GM23338 (cell line): ENCODE measurements around the gene SACM1L. TPM values are rescaled to one million over a fixed set of nuclear protein-coding genes. Genes with fewer than 3 reads are reported as not detected.
A peak's percentile ranks its signal among the peaks of the same experiment; 100 is the strongest.

ENCODE experiments used
- ATAC-seq: fragments of 200-7000 bp; cut with Tn5 transposase; 3 replicates; pipeline ENCODE4 v1.9.1; 2020
- DNase-seq: peaks from one replicate; pipeline ENCODE4 v3.0.0-alpha.2; 2015; ENCODE audit warnings: low spot score
- H2AFZ ChIP-seq: fragments of 200-600 bp; sonication (generic); 2 replicates; pipeline ENCODE4 v1.8.0; 2016; ENCODE audit warnings: antibody characterized with exemption, mild to moderate bottlenecking, moderate library complexity
- H3F3A ChIP-seq: fragments of 200-600 bp; sonication (generic); replicated peaks from 2 replicates; pipeline ENCODE4 v1.8.0; 2017; ENCODE audit warnings: antibody characterized with exemption, mixed run types, low read depth
- H3K27ac ChIP-seq: fragments of 200-600 bp; sonication (generic); 2 replicates; pipeline ENCODE4 v1.6.1; 2016; ENCODE audit warnings: low read depth
- H3K27me3 ChIP-seq: fragments of 200-600 bp; sonication (generic); 2 replicates; pipeline ENCODE4 v1.8.0; 2016; ENCODE audit warnings: mild to moderate bottlenecking, mixed run types, moderate library complexity; ENCODE audit not compliant: insufficient read depth
- H3K36me3 ChIP-seq: fragments of 200-600 bp; sonication (generic); 2 replicates; pipeline ENCODE4 v1.8.0; 2016; ENCODE audit warnings: mild to moderate bottlenecking; ENCODE audit not compliant: insufficient read depth
- H3K4me1 ChIP-seq: fragments of 200-600 bp; sonication (generic); 2 replicates; pipeline ENCODE4 v1.8.0; 2016; ENCODE audit warnings: mild to moderate bottlenecking, moderate library complexity; ENCODE audit not compliant: insufficient read depth
- H3K4me2 ChIP-seq: fragments of 200-600 bp; sonication (generic); 2 replicates; pipeline ENCODE4 v1.7.1; 2017; ENCODE audit warnings: mixed run types
- H3K4me3 ChIP-seq: fragments of 200-600 bp; sonication (generic); 2 replicates; pipeline ENCODE4 v1.6.1; 2016; ENCODE audit warnings: mixed run types
- H3K79me2 ChIP-seq: fragments of 200-600 bp; sonication (generic); replicated peaks from 2 replicates; pipeline ENCODE4 v1.8.0; 2017; ENCODE audit warnings: mild to moderate bottlenecking; ENCODE audit not compliant: insufficient read depth
- H3K9me2 ChIP-seq: fragments of 200-600 bp; sonication (generic); 2 replicates; pipeline ENCODE4 v1.8.0; 2017; ENCODE audit not compliant: insufficient read depth
- H4K20me1 ChIP-seq: fragments of 200-600 bp; sonication (generic); replicated peaks from 2 replicates; pipeline ENCODE4 v1.8.0; 2017; ENCODE audit warnings: mild to moderate bottlenecking; ENCODE audit not compliant: insufficient read depth
- H3K27ac Mint-ChIP-seq: 2 replicates; pipeline ENCODE4 v1.8.0; 2020; ENCODE audit warnings: inconsistent platforms, mild to moderate bottlenecking, moderate library complexity, mixed read lengths
- H3K27me3 Mint-ChIP-seq: 3 replicates; pipeline ENCODE4 v1.8.0; 2022; ENCODE audit warnings: low read depth, mild to moderate bottlenecking, moderate library complexity, mixed read lengths, inconsistent platforms; ENCODE audit not compliant: insufficient read depth, poor library complexity
- H3K36me3 Mint-ChIP-seq: 3 replicates; pipeline ENCODE4 v1.8.0; 2021; ENCODE audit warnings: low read depth, mild to moderate bottlenecking, inconsistent platforms, moderate library complexity, mixed read lengths
- H3K4me1 Mint-ChIP-seq: 3 replicates; pipeline ENCODE4 v1.8.0; 2020; ENCODE audit warnings: mild to moderate bottlenecking, inconsistent platforms, mixed read lengths
- H3K4me3 Mint-ChIP-seq: 3 replicates; pipeline ENCODE4 v1.8.0; 2021; ENCODE audit warnings: moderate library complexity, mild to moderate bottlenecking, inconsistent platforms, mixed read lengths
- H3K9me3 Mint-ChIP-seq: 3 replicates; pipeline ENCODE4 v1.8.0; 2020; ENCODE audit warnings: moderate library complexity, mild to moderate bottlenecking, inconsistent platforms, mixed read lengths
- CREB1 ChIP-seq: fragments of 250-450 bp; sonication (Bioruptor Pico); IDR thresholded peaks from 2 replicates; pipeline ENCODE4 v1.5.0; 2020; ENCODE audit warnings: low read depth, mild to moderate bottlenecking, moderate library complexity
- CTCF ChIP-seq, 2 experiments: fragments of 200-600 bp in 1 of 2; sonication (generic) in 1 of 2; conservative IDR thresholded peaks; 2 replicates each; pipeline versions ENCODE4 v1.5.1 to v1.6.1; 2016 to 2017; ENCODE audit warnings: antibody characterized with exemption in 2 of 2, low read depth in 2 of 2, mild to moderate bottlenecking in 2 of 2, moderate library complexity in 1 of 2
- ETS1 ChIP-seq: IDR thresholded peaks from 2 replicates; pipeline ENCODE4 v1.6.1; 2016; ENCODE audit warnings: antibody characterized with exemption
- EZH2phosphoT487 ChIP-seq: fragments of 200-600 bp; sonication (generic); IDR thresholded peaks from one replicate; pipeline ENCODE4 v1.8.1; 2018; ENCODE audit warnings: antibody characterized with exemption; ENCODE audit not compliant: unreplicated experiment
- JUNB ChIP-seq: IDR thresholded peaks from one replicate; pipeline ENCODE4 v1.6.1; 2016; ENCODE audit warnings: antibody characterized with exemption; ENCODE audit not compliant: unreplicated experiment
- NANOG ChIP-seq: IDR thresholded peaks from 2 replicates; pipeline ENCODE4 v1.6.1; 2016; ENCODE audit warnings: antibody characterized with exemption, borderline replicate concordance
- POLR2AphosphoS5 ChIP-seq: IDR thresholded peaks from 2 replicates; pipeline ENCODE4 v1.6.1; 2016; ENCODE audit warnings: antibody characterized with exemption, low read depth
- REST ChIP-seq: IDR thresholded peaks from one replicate; pipeline ENCODE4 v1.6.1; 2018; ENCODE audit warnings: antibody characterized with exemption; ENCODE audit not compliant: unreplicated experiment
- STAT1 ChIP-seq: IDR thresholded peaks from one replicate; pipeline ENCODE4 v1.6.1; 2016; ENCODE audit warnings: antibody characterized with exemption; ENCODE audit not compliant: unreplicated experiment
- ZNF114 ChIP-seq: fragments of 250-450 bp; sonication (Bioruptor Pico); IDR thresholded peaks from 2 replicates; pipeline ENCODE4 v1.5.0; 2020; ENCODE audit warnings: mild to moderate bottlenecking, moderate library complexity
- ZNF331 ChIP-seq: fragments of 250-450 bp; sonication (Bioruptor Pico); IDR thresholded peaks from 2 replicates; pipeline ENCODE4 v1.5.0; 2020; ENCODE audit warnings: low read depth, mild to moderate bottlenecking, moderate library complexity
- polyA plus RNA-seq: library from polyadenylated mRNA; unstranded; fragments of >200 nt; fragmentation: Nextera tagmentation; extraction: Ambion mirVana; gene quantifications from 2 replicates; pipeline ENCODE4 v1.2.1, GENCODE V29; 2016
- total RNA-seq: library from RNA; depleted of rRNA; stranded (reverse); fragments of >200 nt; shearing (Covaris generic); gene quantifications from 2 replicates; pipeline ENCODE4 v1.2.3, GENCODE V29; 2014

SACM1L gene
- total and polyA plus RNA-seq, 2 experiments from 2014 or later = 43.5 to 97.8 TPM

GRCh38 chr3:45659661-45660566 is 29.3 kb upstream of the SACM1L start:
- ATAC-seq = peak; percentile 69

GRCh38 chr3:45660567-45660901 is 28.7 kb upstream of the SACM1L start:
- no peak for ATAC-seq
- TF ChIP-seq ZNF114 (CRISPR knock-in tag) = no peak
- TF ChIP-seq JUNB = no peak
- no peak for TF ChIP-seq POLR2AphosphoS5
- no peak for TF ChIP-seq ZNF331 (CRISPR knock-in tag)
- no peak for TF ChIP-seq CREB1 (CRISPR knock-in tag)
- TF ChIP-seq STAT1 = no peak
- TF ChIP-seq CTCF (conservative IDR thresholded peaks at IDR 0.05; ENCODE audit: low read depth in 2 of 2) = no peak
- TF ChIP-seq EZH2phosphoT487 = no peak
- TF ChIP-seq ETS1 = no peak
- TF ChIP-seq NANOG = no peak
- TF ChIP-seq REST = no peak
- H3K9me3 Mint-ChIP-seq = peaks cover 5% of the 10 kb centered on the region; the same call in 2 of the 3 replicates
- DNase-seq = no peak
- H4K20me1 ChIP-seq = peaks cover 5% of the 10 kb centered on the region; the same call in 1 of the 2 replicates
- peaks cover 3% of the 10 kb centered on the region; the same call in 2 of the 3 replicates for H3K4me1 Mint-ChIP-seq
- H3K4me3 ChIP-seq = no peak overlapping the region
- peaks cover 11% of the 10 kb centered on the region; the same call in 2 of the 3 replicates for H3K36me3 Mint-ChIP-seq
- 0 out of 2 replicates have a peak, but pooled peaks cover 7% of the 10 kb centered on the region for H3K4me1 ChIP-seq
- no peaks in the 10 kb centered on the region for H3K27me3 ChIP-seq
- no peak overlapping the region for H3K4me3 Mint-ChIP-seq
- H2AFZ ChIP-seq = no peak overlapping the region
- no peak overlapping the region for H3K4me2 ChIP-seq
- peaks cover 4% of the 10 kb centered on the region for H3K79me2 ChIP-seq
- no peak overlapping the region for H3K27ac Mint-ChIP-seq
- no peaks in the 10 kb centered on the region for H3K36me3 ChIP-seq
- H3K9me2 ChIP-seq = no peaks in the 10 kb centered on the region
- no peak overlapping the region for H3K27ac ChIP-seq
- peaks cover 3% of the 10 kb centered on the region for H3K27me3 Mint-ChIP-seq
- peaks cover 5% of the 10 kb centered on the region; the same call in 1 of the 2 replicates for H3F3A ChIP-seq

More at GRCh38 chr3:45659661-45660566, 29.3 kb upstream of the SACM1L start:
- TF ChIP-seq CREB1 (CRISPR knock-in tag) = no peak
- TF ChIP-seq CTCF (conservative IDR thresholded peaks at IDR 0.05; ENCODE audit: low read depth in 2 of 2) = peak; percentile 93 to 99
- Histone ChIP-seq H4K20me1 (peaks cover 6% of the 10 kb centered on the region; the same call in 1 of the 2 replicates), H3K4me3 (no peak overlapping the region), H3K4me1 (0 out of 2 replicates have a peak, but pooled peaks cover 5% of the 10 kb centered on the region), H3K27me3 (no peaks in the 10 kb centered on the region), H2AFZ (no peak overlapping the region), H3K36me3 (no peaks in the 10 kb centered on the region), H3K27ac (no peak overlapping the region), H3F3A (peaks cover 3% of the 10 kb centered on the region; the same call in 1 of the 2 replicates), H3K9me2 (no peaks in the 10 kb centered on the region), H3K4me2 (no peak overlapping the region), H3K79me2 (peaks cover 10% of the 10 kb centered on the region)
- peak; percentile 91 for DNase-seq
- Mint-ChIP-seq H3K27me3 (peaks cover 3% of the 10 kb centered on the region), H3K4me1 (no peaks in the 10 kb centered on the region; the same call in 1 of the 3 replicates), H3K36me3 (peaks cover 11% of the 10 kb centered on the region; the same call in 2 of the 3 replicates), H3K9me3 (peaks cover 5% of the 10 kb centered on the region; the same call in 2 of the 3 replicates), H3K27ac (no peak overlapping the region), H3K4me3 (no peak overlapping the region)
